ENCODE data around the gene ZNF423.

Gene ZNF423

DNA sequence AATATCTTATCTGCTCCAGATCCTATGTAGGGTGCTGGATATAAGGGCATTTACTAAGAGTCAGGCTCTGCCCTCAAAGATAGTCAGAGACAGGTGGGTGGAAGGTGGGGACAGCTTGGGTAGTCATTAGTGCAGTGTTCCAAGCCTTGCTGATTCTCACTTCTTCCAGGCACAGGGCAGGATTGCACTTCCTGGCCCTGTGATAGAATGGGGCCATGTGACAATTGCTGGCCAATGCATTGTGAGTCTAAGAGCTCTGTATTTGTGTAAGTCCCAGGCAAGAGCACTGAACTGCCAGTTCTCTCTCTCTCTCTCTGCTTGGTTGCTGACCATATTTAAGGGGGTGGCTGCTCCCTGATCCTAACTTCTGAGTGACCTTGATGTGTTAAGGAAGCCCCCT is 370.2 kb downstream of the ZNF423 start:
- Histone ChIP-seq H3K4me3 (ENCODE audit: low read depth, low read length) (no peak overlapping the region), H3K27me3 (ENCODE audit: control insufficient read depth, insufficient read depth, low read length) (peaks cover 15% of the 10 kb centered on the region), H3K36me3 (ENCODE audit: control insufficient read depth, insufficient read depth, low read length) (no peaks in the 10 kb centered on the region), H3K27ac (ENCODE audit: low read depth, low read length) (no peak overlapping the region), H3K9me3 (ENCODE audit: control insufficient read depth, insufficient read depth, low read depth, low read length) (peaks cover 4% of the 10 kb centered on the region; the same call in 1 of the 2 replicates), H3K9ac (ENCODE audit: low read length) (no peak overlapping the region), H3K4me1 (ENCODE audit: control insufficient read depth, insufficient read depth, low read length) (peaks cover 12% of the 10 kb centered on the region)

DNA sequence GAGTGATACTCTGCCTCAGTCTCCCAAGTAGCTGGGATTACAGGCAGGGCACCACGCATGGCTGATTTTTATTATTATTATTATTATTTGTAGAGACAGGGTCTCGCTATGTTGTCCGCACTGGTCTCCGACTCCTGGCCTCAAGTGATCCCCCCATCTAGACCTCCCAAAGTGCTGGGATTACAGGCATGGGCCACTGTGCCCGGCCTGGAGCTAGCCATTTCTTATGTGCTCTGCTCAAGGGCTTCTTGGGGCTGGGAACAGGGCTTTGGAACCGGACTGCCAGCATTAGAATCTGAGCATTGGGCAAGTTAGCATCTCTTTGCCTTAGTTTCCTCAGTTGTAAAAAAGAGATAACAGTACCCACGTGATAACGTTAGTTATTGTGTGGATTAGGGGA is 371.0 kb downstream of the ZNF423 start:
- Histone ChIP-seq H3K4me3 (ENCODE audit: low read depth, low read length) (no peak overlapping the region), H3K4me1 (ENCODE audit: control insufficient read depth, insufficient read depth, low read length) (peaks cover 12% of the 10 kb centered on the region), H3K27ac (ENCODE audit: low read depth, low read length) (no peak overlapping the region), H3K9ac (ENCODE audit: low read length) (no peak overlapping the region), H3K9me3 (ENCODE audit: control insufficient read depth, insufficient read depth, low read depth, low read length) (peaks cover 4% of the 10 kb centered on the region; the same call in 1 of the 2 replicates), H3K27me3 (ENCODE audit: control insufficient read depth, insufficient read depth, low read length) (peaks cover 15% of the 10 kb centered on the region), H3K36me3 (ENCODE audit: control insufficient read depth, insufficient read depth, low read length) (no peaks in the 10 kb centered on the region)

DNA sequence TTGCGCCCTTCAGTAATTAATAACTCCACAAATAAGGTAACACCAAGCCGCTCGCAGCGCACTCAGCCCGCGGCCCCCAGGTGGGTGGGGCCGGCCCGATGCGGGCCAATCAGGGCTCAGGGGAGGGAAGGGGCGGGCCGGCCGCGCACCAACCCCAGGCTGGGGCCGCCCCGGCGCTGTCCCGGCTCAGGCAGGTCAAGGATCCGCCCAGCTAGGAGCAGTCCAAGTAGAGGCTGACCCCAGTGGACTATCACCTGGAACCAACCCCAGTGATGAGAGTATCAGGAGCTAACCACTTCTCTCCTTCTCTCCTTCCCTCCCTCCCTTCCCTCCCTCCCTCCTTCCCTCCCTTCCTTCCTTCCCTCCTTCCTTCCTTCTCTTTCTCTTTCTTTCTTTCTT is 371.5 kb downstream of the ZNF423 start:
- H3K9ac ChIP-seq (ENCODE audit: low read length) = no peak overlapping the region
- no peak overlapping the region for H3K27ac ChIP-seq (ENCODE audit: low read depth, low read length)

DNA sequence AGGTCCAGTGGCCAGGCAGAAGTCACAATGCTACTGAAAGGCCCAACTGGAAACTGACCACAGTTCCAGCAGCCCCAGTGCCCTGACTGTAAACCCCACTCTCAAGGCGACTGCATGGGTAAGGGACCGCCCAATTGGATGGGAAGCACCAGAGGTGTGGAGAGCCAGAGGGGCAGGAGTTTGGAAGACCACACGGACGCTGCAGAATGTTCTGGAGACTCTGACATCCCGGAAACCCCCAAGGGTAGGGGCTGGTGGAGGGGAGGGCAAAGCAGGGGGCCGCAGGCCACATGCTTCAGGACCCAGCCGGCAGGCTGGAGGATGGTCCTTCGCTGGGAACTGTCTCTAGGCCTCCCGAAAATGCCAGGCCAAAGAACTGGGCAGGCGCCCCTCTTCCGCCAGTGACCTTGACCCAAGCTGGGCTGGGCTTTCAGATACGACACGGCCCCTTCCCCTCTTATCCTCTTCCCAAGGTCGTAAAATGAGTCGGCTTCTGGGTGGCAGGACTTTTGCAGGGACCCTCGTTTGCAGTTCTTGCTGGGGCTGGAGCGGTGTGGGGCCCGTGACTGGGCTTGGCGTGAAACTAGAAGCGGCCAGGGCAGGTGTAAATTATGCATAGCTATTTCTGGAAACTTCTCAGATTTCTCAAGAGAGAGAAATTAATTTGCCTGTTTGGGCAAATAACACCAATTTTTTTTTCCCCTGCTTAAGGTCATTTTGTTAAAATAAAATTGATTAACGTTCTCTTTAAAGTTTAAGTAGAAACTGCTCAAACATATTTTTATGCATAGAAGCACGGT is 372.1 kb downstream of the ZNF423 start:
- H3K9ac ChIP-seq (ENCODE audit: low read length) = no peak overlapping the region
- H3K4me3 ChIP-seq (ENCODE audit: low read depth, low read length) = peak overlapping the region; percentile 39
- H3K4me1 ChIP-seq (ENCODE audit: control insufficient read depth, insufficient read depth, low read length) = peaks cover 12% of the 10 kb centered on the region
- H3K27me3 ChIP-seq (ENCODE audit: control insufficient read depth, insufficient read depth, low read length) = peaks cover 15% of the 10 kb centered on the region
- peaks cover 4% of the 10 kb centered on the region; the same call in 1 of the 2 replicates for H3K9me3 ChIP-seq (ENCODE audit: control insufficient read depth, insufficient read depth, low read depth, low read length)
- no peaks in the 10 kb centered on the region for H3K36me3 ChIP-seq (ENCODE audit: control insufficient read depth, insufficient read depth, low read length)
- H3K27ac ChIP-seq (ENCODE audit: low read depth, low read length) = no peak overlapping the region

More for the DNA sequence above, 371.5 kb downstream of the ZNF423 start:
- no peaks in the 10 kb centered on the region for H3K36me3 ChIP-seq (ENCODE audit: control insufficient read depth, insufficient read depth, low read length)
- H3K4me3 ChIP-seq (ENCODE audit: low read depth, low read length) = peak overlapping the region; percentile 39
- H3K9me3 ChIP-seq (ENCODE audit: control insufficient read depth, insufficient read depth, low read depth, low read length) = peaks cover 4% of the 10 kb centered on the region; the same call in 1 of the 2 replicates
- peaks cover 15% of the 10 kb centered on the region for H3K27me3 ChIP-seq (ENCODE audit: control insufficient read depth, insufficient read depth, low read length)
- H3K4me1 ChIP-seq (ENCODE audit: control insufficient read depth, insufficient read depth, low read length) = peaks cover 12% of the 10 kb centered on the region

DNA sequence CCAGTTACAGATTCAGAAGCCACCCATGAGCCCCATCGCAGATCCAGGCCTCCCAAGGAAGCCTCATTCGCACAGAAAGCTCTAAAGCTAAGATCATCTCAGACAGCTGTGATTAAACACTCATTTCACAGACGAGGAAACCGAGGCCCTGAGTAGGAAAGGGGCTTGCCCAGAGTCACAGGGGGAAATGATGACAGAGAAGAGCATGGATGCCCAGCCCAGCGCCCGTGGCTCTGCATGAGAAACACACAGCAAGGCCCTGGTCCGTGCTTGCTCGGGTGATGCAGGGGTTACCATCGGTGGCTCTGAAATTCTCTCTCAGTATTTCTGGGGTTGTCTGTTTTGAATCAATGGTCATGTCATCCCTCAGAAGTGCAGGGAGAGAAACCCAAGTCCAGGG is 372.7 kb downstream of the ZNF423 start:
- Histone ChIP-seq H3K4me1 (ENCODE audit: control insufficient read depth, insufficient read depth, low read length) (peaks cover 12% of the 10 kb centered on the region), H3K4me3 (ENCODE audit: low read depth, low read length) (no peak overlapping the region), H3K27me3 (ENCODE audit: control insufficient read depth, insufficient read depth, low read length) (peaks cover 15% of the 10 kb centered on the region), H3K27ac (ENCODE audit: low read depth, low read length) (no peak overlapping the region), H3K36me3 (ENCODE audit: control insufficient read depth, insufficient read depth, low read length) (no peaks in the 10 kb centered on the region), H3K9me3 (ENCODE audit: control insufficient read depth, insufficient read depth, low read depth, low read length) (peaks cover 4% of the 10 kb centered on the region; the same call in 1 of the 2 replicates), H3K9ac (ENCODE audit: low read length) (no peak overlapping the region)

DNA sequence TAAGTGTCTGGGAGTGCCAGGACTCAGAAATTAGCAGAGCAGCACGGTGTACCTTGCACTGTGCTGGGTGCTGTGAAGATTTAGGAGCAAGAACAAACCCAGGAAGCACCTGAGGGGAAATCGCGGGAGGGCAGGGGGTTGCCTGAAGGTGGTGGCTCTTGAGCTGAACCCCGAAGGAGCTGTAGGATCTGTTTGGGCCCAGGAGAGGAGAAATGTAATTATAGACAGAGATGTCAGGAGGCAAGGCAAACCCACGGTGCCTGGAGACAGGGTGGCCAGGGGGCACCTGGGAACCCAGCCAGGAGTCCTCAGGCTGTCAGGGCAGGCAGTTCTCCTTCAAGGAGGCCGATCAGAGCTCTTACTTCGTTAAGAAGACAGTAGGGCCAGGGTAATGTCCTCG is 373.2 kb downstream of the ZNF423 start:
- Histone ChIP-seq H3K4me1 (ENCODE audit: control insufficient read depth, insufficient read depth, low read length) (peaks cover 12% of the 10 kb centered on the region), H3K9ac (ENCODE audit: low read length) (no peak overlapping the region), H3K27ac (ENCODE audit: low read depth, low read length) (no peak overlapping the region), H3K9me3 (ENCODE audit: control insufficient read depth, insufficient read depth, low read depth, low read length) (peaks cover 4% of the 10 kb centered on the region; the same call in 1 of the 2 replicates), H3K4me3 (ENCODE audit: low read depth, low read length) (no peak overlapping the region), H3K36me3 (ENCODE audit: control insufficient read depth, insufficient read depth, low read length) (no peaks in the 10 kb centered on the region), H3K27me3 (ENCODE audit: control insufficient read depth, insufficient read depth, low read length) (peaks cover 18% of the 10 kb centered on the region)

DNA sequence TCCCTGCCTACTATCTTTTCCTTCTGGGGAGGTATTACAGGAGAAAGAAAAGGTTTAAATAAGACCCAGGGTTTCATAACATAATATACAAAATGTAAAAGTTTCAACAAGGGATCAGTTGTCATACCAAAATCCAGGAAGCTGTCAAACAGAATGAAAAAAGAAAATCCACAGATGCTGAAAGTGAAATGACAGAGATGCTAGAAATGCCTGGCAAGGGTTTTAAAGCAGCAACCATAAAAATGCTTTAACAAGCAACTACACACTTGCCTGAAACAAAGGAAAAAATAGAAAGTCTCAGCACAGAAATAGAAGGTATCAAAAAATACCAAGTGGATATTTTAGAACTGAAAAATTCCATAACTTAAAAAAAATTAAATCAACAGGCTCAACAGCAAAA is 377.3 kb downstream of the ZNF423 start:
- Histone ChIP-seq H3K4me3 (ENCODE audit: low read depth, low read length) (no peak overlapping the region), H3K27ac (ENCODE audit: low read depth, low read length) (no peak overlapping the region), H3K9me3 (ENCODE audit: control insufficient read depth, insufficient read depth, low read depth, low read length) (no peaks in the 10 kb centered on the region), H3K36me3 (ENCODE audit: control insufficient read depth, insufficient read depth, low read length) (no peaks in the 10 kb centered on the region), H3K9ac (ENCODE audit: low read length) (no peak overlapping the region), H3K4me1 (ENCODE audit: control insufficient read depth, insufficient read depth, low read length) (0 out of 2 replicates have a peak, but pooled peaks cover 2% of the 10 kb centered on the region), H3K27me3 (ENCODE audit: control insufficient read depth, insufficient read depth, low read length) (peaks cover 15% of the 10 kb centered on the region)

DNA sequence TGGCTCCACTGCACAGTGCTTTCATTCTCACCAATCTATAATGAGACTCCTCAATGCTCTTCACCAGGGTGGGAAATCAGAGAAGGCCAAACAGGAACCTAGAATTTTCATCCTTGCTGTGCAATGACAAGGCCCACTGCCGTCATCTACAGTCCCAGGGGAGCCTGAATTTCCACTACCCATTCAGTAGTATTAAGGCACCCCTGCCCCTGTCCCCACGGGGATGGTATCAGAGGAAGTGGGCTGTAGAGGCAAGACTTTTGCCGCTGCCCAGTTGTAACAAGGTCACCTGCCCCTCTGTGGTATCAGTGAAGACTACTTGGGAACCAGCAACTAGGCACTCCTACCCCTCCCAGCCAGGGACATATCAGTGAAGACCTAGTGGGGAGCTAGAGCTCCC is 377.8 kb downstream of the ZNF423 start:
- Histone ChIP-seq H3K9ac (ENCODE audit: low read length) (no peak overlapping the region), H3K27me3 (ENCODE audit: control insufficient read depth, insufficient read depth, low read length) (peaks cover 10% of the 10 kb centered on the region), H3K36me3 (ENCODE audit: control insufficient read depth, insufficient read depth, low read length) (no peaks in the 10 kb centered on the region), H3K4me1 (ENCODE audit: control insufficient read depth, insufficient read depth, low read length) (no peaks in the 10 kb centered on the region), H3K9me3 (ENCODE audit: control insufficient read depth, insufficient read depth, low read depth, low read length) (no peaks in the 10 kb centered on the region), H3K4me3 (ENCODE audit: low read depth, low read length) (no peak overlapping the region), H3K27ac (ENCODE audit: low read depth, low read length) (no peak overlapping the region)

DNA sequence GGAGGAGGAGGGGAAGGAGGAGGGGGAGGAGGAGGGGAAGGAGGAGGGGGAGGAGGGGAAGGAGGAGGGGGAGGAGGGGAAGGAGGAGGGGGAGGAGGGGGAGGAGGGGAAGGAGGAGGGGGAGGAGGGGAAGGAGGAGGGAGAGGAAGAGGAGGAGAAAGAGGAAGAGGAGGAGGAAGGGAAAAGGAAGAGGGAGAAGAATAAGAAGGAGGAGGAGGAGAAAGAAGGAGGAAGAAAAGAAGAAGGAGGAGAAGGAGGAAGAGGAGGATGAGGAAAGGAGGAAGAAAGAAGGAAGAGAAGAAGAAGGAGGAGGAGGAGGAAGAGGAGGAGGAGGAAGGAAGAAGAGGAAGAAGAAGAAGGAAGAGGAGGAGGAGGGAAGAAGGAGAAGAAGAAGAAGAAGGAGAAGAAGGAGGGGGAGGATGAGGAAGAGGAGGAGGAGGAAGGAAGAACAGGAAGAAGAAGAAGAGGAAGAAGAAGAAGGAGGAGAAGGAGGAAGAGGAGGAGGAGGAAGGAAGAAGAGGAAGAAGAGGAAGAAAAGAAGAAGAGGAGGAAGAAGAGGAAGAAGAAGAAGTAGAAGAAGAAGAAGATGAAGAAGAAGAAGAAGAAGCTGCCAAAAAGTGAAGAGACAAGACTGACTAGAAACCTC is 378.5 kb downstream of the ZNF423 start:
- Histone ChIP-seq H3K4me1 (ENCODE audit: control insufficient read depth, insufficient read depth, low read length) (no peaks in the 10 kb centered on the region), H3K36me3 (ENCODE audit: control insufficient read depth, insufficient read depth, low read length) (no peaks in the 10 kb centered on the region), H3K9ac (ENCODE audit: low read length) (no peak overlapping the region), H3K9me3 (ENCODE audit: control insufficient read depth, insufficient read depth, low read depth, low read length) (no peaks in the 10 kb centered on the region), H3K27ac (ENCODE audit: low read depth, low read length) (no peak overlapping the region), H3K4me3 (ENCODE audit: low read depth, low read length) (no peak overlapping the region), H3K27me3 (ENCODE audit: control insufficient read depth, insufficient read depth, low read length) (peaks cover 4% of the 10 kb centered on the region; the same call in 1 of the 2 replicates)

DNA sequence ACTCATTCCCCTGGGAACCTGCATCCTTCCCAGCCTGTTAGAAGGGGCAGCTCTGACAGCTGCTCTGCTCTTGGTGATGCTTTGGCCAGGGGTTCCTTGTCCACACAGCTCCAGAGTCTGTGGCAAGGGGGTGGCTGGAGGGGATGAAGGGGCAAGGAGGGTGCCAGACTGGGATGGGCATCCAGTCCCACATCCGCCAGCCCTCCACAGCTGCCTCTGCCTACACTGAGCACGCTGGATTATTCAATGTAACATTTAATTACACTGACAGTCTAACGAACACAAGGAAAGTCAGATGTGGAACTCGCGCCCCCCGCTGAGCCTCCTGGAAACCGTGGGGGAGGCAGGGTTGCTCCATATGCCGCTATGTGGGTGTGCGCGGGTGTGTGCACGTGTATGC is 381.2 kb downstream of the ZNF423 start:
- Histone ChIP-seq H3K4me3 (ENCODE audit: low read depth, low read length) (no peak overlapping the region), H3K27ac (ENCODE audit: low read depth, low read length) (no peak overlapping the region), H3K4me1 (ENCODE audit: control insufficient read depth, insufficient read depth, low read length) (no peaks in the 10 kb centered on the region), H3K9me3 (ENCODE audit: control insufficient read depth, insufficient read depth, low read depth, low read length) (no peaks in the 10 kb centered on the region), H3K36me3 (ENCODE audit: control insufficient read depth, insufficient read depth, low read length) (no peaks in the 10 kb centered on the region), H3K9ac (ENCODE audit: low read length) (no peak overlapping the region), H3K27me3 (ENCODE audit: control insufficient read depth, insufficient read depth, low read length) (peaks cover 4% of the 10 kb centered on the region; the same call in 1 of the 2 replicates)

DNA sequence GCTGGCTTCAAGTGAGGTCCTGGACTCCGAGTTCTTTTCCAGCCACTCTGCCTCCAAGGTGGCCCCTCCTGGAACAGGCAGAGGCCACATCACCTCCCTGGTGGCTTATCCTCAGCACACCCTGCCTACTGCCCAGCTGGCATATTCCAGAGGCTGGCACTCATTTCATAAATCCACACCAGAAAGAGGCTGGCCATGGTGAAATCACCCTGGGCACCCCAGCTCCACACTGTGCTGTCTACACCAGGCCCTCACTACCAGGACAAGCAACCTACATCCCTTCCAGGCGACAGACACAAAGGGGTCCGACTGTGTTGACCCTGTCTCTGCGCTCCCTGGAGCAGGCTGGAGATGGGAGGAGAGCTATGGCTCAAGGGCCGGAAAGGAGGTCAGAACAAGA is 382.1 kb downstream of the ZNF423 start:
- H3K4me3 ChIP-seq (ENCODE audit: low read depth, low read length) = no peak overlapping the region
- no peaks in the 10 kb centered on the region for H3K4me1 ChIP-seq (ENCODE audit: control insufficient read depth, insufficient read depth, low read length)
- no peaks in the 10 kb centered on the region for H3K36me3 ChIP-seq (ENCODE audit: control insufficient read depth, insufficient read depth, low read length)
- H3K9me3 ChIP-seq (ENCODE audit: control insufficient read depth, insufficient read depth, low read depth, low read length) = no peaks in the 10 kb centered on the region
- H3K27ac ChIP-seq (ENCODE audit: low read depth, low read length) = no peak overlapping the region
- peaks cover 4% of the 10 kb centered on the region; the same call in 1 of the 2 replicates for H3K27me3 ChIP-seq (ENCODE audit: control insufficient read depth, insufficient read depth, low read length)
- H3K9ac ChIP-seq (ENCODE audit: low read length) = no peak overlapping the region
